Neutrophil (primary cell): ENCODE measurements around the gene MSANTD2.

Experiments
- H3K27ac ChIP-seq: fragments of 200-600 bp; sonication (generic); 2 replicates; pipeline ENCODE4 v1.5.1; 2016; ENCODE audit warnings: mild to moderate bottlenecking, moderate library complexity
- H3K27me3 ChIP-seq: fragments of 200-600 bp; sonication (generic); 2 replicates; pipeline ENCODE4 v1.6.0; 2016; ENCODE audit warnings: mild to moderate bottlenecking
- H3K36me3 ChIP-seq: fragments of 200-600 bp; sonication (generic); 2 replicates; pipeline ENCODE4 v1.5.1; 2017
- H3K4me1 ChIP-seq, 2 experiments: fragments of 200-600 bp in 1 of 2; sonication (generic) in 1 of 2; 1 replicate in 1 of 2; 2 replicates in 1 of 2; pipeline versions ENCODE4 v1.5.1 to v1.6.1; 2013 to 2016; ENCODE audit warnings: low read depth in 1 of 2, low read length in 1 of 2, mild to moderate bottlenecking in 1 of 2, moderate library complexity in 1 of 2; ENCODE audit not compliant: control insufficient read depth in 1 of 2, insufficient read depth in 1 of 2
- H3K4me3 ChIP-seq, 2 experiments: fragments of 200-600 bp in 1 of 2; sonication (generic) in 1 of 2; 1 replicate in 1 of 2; 2 replicates in 1 of 2; pipeline ENCODE4 v1.5.1; 2013 to 2016; ENCODE audit warnings: low read depth in 1 of 2, low read length in 1 of 2, mild to moderate bottlenecking in 1 of 2, moderate library complexity in 1 of 2
- H3K9me3 ChIP-seq: fragments of 200-600 bp; sonication (generic); 2 replicates; pipeline ENCODE4 v1.5.1; 2016
- TF ChIP-seq, protein P1 (sequence below): fragments of 200-600 bp; sonication (generic); IDR thresholded peaks from 2 replicates; pipeline ENCODE4 v1.5.1; 2016; ENCODE audit warnings: antibody characterized with exemption

MSANTD2 gene

GRCh38 chr11:124841840-124842239 lies 41.6 kb upstream of the MSANTD2 start:
- TF ChIP-seq, protein P1, sequence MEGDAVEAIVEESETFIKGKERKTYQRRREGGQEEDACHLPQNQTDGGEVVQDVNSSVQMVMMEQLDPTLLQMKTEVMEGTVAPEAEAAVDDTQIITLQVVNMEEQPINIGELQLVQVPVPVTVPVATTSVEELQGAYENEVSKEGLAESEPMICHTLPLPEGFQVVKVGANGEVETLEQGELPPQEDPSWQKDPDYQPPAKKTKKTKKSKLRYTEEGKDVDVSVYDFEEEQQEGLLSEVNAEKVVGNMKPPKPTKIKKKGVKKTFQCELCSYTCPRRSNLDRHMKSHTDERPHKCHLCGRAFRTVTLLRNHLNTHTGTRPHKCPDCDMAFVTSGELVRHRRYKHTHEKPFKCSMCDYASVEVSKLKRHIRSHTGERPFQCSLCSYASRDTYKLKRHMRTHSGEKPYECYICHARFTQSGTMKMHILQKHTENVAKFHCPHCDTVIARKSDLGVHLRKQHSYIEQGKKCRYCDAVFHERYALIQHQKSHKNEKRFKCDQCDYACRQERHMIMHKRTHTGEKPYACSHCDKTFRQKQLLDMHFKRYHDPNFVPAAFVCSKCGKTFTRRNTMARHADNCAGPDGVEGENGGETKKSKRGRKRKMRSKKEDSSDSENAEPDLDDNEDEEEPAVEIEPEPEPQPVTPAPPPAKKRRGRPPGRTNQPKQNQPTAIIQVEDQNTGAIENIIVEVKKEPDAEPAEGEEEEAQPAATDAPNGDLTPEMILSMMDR, result no peak
- Histone ChIP-seq H3K9me3 (no peaks in the 10 kb centered on the region), H3K27me3 (peaks cover 100% of the 10 kb centered on the region), H3K36me3 (no peaks in the 10 kb centered on the region), H3K4me1 (no peaks in the 10 kb centered on the region), H3K4me3 (no peak overlapping the region), H3K27ac (no peak overlapping the region)

- TF ChIP-seq, protein P1, result no peak
- Histone ChIP-seq H3K4me3 (no peak overlapping the region), H3K36me3 (no peaks in the 10 kb centered on the region), H3K9me3 (no peaks in the 10 kb centered on the region), H3K4me1 (no peaks in the 10 kb centered on the region), H3K27ac (no peak overlapping the region), H3K27me3 (peaks cover 100% of the 10 kb centered on the region)
Observed at GRCh38 chr11:124841201-124841600, 41.0 kb upstream of the MSANTD2 start.

DNA sequence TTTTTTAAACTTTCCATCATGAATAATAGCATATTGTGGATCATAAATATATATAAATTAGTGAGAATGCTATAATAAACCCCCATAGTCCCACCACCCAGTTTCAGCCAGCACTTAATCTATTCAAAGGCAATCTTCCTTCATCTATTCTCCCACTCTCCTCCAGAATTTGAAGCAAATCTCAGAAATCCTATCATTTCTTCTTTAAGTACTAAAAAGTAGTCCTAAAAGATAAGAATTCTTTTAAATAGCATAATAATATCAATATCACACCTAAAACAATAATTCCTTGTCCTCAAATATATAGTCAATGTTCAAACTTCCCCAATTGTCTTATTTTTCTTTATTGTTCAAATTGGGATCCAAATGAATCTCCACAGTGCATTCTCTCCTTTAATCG lies 40.5 kb upstream of the MSANTD2 start:
- H3K4me3 ChIP-seq, result no peak overlapping the region
- H3K27ac ChIP-seq, result no peak overlapping the region
- no peaks in the 10 kb centered on the region for H3K9me3 ChIP-seq
- H3K4me1 ChIP-seq, result no peaks in the 10 kb centered on the region
- H3K36me3 ChIP-seq, result no peaks in the 10 kb centered on the region
- TF ChIP-seq, protein P1, result no peak
- H3K27me3 ChIP-seq, result peaks cover 100% of the 10 kb centered on the region

- peaks cover 100% of the 10 kb centered on the region for H3K27me3 ChIP-seq
- TF ChIP-seq, protein P1, result no peak
- no peaks in the 10 kb centered on the region for H3K36me3 ChIP-seq
- H3K4me1 ChIP-seq, result no peaks in the 10 kb centered on the region
- H3K27ac ChIP-seq, result no peak overlapping the region
- no peak overlapping the region for H3K4me3 ChIP-seq
- H3K9me3 ChIP-seq, result no peaks in the 10 kb centered on the region
Observed at GRCh38 chr11:124839972-124840621, 39.9 kb upstream of the MSANTD2 start.

DNA sequence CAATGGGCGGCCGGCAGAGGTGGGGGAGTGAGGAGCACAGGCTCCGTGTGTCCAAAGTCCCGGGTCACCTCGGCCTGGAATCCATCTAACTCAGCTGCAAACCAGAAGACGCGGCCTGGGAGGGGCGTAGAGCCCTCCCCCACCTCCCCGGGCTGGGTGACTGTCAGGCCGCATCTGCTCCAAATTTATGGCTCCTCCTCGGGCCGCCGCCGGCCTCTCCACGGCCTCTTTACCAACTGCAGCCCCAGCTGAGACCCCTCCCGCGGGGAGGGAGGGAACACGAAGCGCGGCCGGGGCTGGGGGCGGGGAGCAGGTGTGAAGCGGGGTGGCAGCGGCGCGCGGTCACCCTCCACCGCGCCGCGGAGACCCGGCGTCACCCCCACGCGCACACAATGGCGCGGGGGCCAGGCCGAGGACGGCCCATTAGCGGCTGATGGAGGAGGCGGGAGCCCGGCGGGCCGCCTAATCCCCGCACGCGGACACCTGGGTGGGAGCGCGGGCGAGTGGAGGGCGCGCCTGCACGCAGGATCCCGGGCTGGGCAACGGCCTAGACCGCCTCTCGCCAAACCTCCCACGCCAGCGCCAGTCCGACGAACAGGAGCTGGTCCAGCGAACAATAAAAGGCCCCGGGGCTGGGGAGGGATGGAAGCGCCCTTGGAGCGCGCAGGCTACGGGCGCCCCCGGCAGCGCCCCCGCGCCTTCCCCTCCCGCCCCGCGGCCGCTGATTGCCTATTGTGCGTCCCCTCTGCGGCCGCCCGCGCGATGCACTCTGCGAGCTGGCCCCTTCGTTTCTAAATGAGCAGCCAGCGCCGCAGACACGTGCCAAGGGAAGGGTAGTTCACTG lies 39.1 kb upstream of the MSANTD2 start:
- no peaks in the 10 kb centered on the region for H3K9me3 ChIP-seq
- peaks cover 100% of the 10 kb centered on the region for H3K27me3 ChIP-seq
- H3K4me3 ChIP-seq, result no peak overlapping the region

More for the DNA sequence above, 39.1 kb upstream of the MSANTD2 start:
- no peak overlapping the region for H3K27ac ChIP-seq
- no peaks in the 10 kb centered on the region for H3K36me3 ChIP-seq
- H3K4me1 ChIP-seq, result no peaks in the 10 kb centered on the region
- TF ChIP-seq, protein P1, result no peak
